GM19328 (cell line): Measurements from ENCODE around the gene CALHM3.
A peak's percentile ranks its signal among the peaks of the same experiment; 100 is the strongest.
"Not testable (repeated sequence)": the region's sequence is repeated elsewhere in the genome, so short reads cannot be mapped to it uniquely, and the experiment has no call there.

ENCODE experiments used
- ATAC-seq: cut with Tn5 transposase; IDR thresholded peaks from one replicate; pipeline ENCODE4 v1.9.1; 2021; ENCODE audit warnings: mild to moderate bottlenecking, moderate library complexity; ENCODE audit not compliant: unreplicated experiment

Gene CALHM3

DNA sequence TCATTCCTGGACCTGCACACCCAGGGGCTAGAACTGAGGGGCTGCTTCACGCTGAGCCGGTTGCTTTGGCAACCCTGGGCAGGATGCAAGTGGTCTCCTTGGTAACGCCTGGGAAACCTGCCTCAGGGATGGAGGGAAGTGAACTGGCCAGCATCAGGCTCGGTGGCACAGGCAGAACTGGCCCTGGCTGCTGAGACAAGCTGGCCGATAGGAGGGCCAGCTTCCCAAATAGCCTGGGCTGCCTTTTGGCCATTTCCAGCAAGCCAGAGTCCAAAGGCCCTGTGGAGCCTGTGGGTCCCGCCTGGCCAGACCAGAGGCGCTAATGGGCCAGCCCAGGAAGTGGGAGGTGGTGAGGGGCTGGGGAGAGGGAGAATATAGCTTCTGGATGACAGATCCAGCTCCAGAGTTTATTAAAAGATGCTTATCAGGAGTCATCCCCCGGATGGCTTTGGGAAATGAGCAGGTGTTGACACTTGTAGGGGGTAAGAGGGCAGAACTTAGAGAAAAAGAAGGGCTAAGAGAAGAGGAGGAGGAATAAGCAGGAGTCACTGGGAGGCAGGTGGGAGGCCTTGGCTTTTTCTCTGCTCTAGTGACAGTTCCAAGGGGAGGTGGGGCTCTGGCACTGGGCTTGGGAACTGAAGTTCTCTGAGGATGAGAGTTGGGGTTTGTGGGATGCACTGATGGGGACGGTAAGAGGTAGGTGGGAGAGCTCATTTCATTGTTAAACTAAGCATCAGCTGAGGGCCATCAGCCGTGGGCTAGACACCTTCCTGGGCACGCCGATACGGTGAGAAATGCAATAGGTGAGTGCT lies 24.0 kb upstream of the CALHM3 start:
- no peak for ATAC-seq

GRCh38 chr10:103501186-103501585 lies 22.1 kb upstream of the CALHM3 start:
- no peak for ATAC-seq

- no peak for ATAC-seq
Observed at GRCh38 chr10:103500481-103500880, 21.4 kb upstream of the CALHM3 start.

GRCh38 chr10:103499881-103500280 lies 20.8 kb upstream of the CALHM3 start:
- no peak for ATAC-seq

- ATAC-seq = no peak
Observed at GRCh38 chr10:103498936-103499638, 20.0 kb upstream of the CALHM3 start.

DNA sequence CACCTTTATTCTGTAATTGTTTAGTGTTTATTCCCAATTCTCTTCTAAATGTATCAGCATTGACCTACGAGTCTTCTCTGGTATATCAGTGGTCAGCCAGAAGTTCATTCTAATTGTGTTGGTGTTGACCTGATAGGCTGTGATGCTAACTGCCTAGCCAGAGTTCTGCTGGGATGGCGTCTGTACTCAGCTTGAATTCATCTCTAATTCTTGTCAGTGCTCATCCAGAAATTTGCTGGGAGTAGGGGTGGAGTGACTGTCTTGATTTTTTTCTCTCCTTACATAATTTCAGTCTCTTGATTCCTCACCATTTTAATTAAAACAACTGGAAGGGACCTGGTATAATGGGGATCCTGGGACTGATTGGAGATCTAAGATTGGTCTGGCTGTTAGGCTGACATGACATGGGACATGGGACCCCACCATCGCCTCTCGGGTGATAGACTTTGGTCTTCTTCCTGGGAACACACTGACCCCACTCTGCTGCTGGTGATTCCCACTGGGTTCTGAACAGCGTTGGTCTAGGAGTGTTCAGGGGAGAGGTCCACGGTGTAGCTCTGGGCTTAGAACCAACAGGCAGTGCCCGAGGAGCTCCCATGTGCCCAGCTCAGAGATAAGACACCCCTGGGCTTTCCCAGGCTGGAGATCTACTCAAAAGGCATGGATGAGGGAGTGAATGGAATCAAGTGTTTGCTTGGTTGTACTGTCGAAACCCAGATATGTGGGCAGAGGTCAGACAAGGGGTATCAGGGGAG lies 18.3 kb upstream of the CALHM3 start:
- ATAC-seq = no peak

- ATAC-seq = no peak
Observed at GRCh38 chr10:103495321-103495720, 16.3 kb upstream of the CALHM3 start.

- ATAC-seq = no peak
Observed at GRCh38 chr10:103493916-103494877, 15.2 kb upstream of the CALHM3 start.

- ATAC-seq = no peak
Observed at GRCh38 chr10:103493362-103493915, 14.4 kb upstream of the CALHM3 start, which contains the start of gene NEURL1. TSS of gene NEURL1 (plus strand) at chr10:103493705. CDS start at chr10:103494388, 683 bp downstream.

GRCh38 chr10:103492655-103493261 lies 13.7 kb upstream of the CALHM3 start:
- ATAC-seq = no peak

DNA sequence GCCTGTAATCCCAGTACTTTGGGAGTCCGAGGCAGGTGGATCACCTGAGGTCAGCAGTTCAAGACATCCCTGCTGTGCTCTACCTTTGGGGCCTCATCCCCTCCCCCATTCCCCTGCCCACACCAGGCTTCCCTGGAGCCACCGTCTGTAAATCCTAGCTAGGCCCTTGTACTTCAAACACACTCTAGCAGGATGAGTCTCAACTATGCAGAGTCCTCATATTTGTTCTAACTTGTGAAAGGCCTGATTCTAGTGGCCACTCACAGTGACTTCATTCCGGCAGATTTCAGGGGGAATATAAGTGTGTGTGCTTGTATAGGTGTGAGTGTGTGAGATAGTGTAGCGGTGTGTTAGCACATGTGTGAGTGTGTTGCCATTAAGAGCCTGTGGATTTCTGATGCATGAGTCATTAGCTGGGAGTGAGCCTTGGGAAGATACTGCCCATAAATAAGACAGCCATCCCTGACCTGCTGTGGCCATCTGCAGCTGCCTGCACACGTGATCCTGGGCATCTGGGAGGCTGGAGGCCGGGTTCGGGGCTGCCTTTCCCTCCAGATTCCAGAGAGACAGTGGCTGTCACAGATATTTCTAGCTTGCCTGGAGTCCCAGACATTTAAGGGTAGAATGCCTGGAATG lies 12.8 kb upstream of the CALHM3 start:
- no peak for ATAC-seq

DNA sequence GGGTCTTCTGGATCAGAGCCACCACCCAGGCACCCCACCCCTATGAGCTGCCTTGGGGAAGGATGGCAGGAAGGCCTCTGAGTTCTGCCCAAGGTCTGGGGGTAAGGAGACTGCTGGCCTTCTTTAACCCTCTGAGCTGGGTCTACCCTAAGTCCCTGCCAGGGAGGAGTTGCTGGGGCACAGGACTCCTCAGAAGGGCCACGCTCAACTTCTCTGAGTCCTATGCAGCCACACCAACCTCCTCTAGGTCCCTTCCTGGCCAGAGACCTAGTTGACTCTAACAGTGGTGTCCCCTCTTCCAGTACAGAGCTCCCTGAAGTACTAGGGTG lies 11.9 kb upstream of the CALHM3 start:
- ATAC-seq = peak; percentile 16

GRCh38 chr10:103487410-103487708 lies 8.3 kb upstream of the CALHM3 start:
- ATAC-seq = no peak

- not testable (repeated sequence) for ATAC-seq
Observed at GRCh38 chr10:103486635-103487409, 7.8 kb upstream of the CALHM3 start.

DNA sequence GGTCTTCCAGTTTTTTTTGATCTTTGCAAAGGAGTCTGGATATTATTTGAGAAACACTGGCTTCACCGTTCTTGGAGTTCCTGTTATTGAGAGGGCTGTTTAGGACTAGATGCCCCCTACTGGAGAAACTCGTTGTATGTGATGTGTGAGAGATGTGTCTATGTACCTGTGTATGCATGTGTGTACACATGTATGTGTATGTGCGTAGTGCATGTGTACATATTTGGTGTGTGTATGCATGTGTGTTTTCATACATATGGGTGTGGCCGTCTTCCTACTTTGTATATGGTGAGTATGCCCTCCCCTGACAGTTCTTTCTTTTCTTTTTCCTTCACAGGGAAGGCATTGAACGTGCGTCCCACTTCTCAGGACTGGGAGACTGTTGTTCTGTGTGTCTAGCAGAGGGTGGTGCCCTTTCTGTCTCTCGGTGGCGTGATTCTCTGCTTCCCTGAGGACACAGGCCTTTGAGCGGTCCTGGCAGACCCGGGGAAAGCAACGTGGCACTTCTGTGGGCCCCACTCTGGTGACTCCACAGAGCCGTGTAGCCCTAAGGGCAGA lies 3.0 kb upstream of the CALHM3 start:
- no peak for ATAC-seq

GRCh38 chr10:103480521-103480920 lies 1.5 kb upstream of the CALHM3 start:
- no peak for ATAC-seq

DNA sequence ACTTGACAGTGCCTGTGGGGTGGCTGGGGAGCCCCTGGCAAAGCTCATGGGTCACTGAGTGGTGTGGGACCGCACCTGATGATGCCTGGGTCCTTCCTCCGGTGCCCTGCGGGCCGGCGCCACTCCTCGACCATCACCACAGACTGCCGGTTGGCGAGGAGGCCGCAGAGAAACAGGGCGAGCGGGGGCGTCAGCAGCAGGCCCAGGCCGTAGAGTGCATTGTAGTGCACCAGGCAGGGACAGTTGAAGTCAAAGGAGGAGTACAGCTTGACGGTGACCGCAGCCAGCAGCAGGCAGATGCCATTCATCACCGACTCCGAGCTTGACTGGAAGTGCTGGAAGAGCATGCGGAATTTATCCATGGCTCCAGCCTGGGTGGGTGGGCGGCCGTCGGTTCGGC lies 369 bp downstream of the CALHM3 start:
- ATAC-seq = no peak

DNA sequence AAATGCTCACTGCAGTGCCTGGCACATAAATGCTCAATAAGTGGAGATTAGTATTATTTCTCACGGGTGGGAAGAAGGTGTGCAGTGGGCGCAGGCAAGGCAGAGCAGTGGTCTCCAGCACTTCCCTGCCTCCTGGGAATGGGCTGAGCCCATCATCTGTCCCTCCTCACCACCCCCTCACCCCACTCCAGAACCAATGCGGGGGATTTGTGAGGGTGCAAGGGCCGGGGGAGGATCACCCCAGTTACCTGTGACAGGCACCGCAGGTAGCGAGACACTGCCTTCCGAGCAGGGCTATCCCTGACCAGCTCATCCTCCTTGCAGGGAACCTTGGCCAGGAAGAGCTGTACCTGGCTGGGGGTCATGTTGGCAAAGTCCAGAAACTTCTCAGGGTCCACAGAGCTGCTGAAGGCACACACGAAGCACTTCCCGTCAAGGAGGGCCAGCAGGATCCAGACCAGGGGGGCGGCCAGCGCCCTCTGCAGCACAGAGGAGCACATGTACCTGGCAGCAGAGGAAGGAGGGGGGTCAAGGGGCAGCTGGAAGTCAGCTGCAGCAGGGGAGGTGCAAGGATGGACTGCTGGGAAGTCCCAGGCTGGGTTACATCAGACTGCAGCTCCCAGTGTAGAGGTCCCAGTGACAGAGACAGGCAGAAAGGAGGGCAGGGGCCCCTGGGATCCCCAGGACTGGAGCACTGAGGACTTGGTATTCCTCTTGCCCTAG lies 2.8 kb downstream of the CALHM3 start:
- ATAC-seq = no peak
